ENCODE measurements around the gene FAM241A. TPM values are rescaled to one million over a fixed set of nuclear protein-coding genes. Genes with fewer than 3 reads are reported as not detected.

FAM241A gene
- total and polyA plus RNA-seq, 2 of the 13 experiments (the other 11 are each of a cell fraction or from before 2014, with no cell fraction given) = 0.61 to 0.69 TPM

DNA sequence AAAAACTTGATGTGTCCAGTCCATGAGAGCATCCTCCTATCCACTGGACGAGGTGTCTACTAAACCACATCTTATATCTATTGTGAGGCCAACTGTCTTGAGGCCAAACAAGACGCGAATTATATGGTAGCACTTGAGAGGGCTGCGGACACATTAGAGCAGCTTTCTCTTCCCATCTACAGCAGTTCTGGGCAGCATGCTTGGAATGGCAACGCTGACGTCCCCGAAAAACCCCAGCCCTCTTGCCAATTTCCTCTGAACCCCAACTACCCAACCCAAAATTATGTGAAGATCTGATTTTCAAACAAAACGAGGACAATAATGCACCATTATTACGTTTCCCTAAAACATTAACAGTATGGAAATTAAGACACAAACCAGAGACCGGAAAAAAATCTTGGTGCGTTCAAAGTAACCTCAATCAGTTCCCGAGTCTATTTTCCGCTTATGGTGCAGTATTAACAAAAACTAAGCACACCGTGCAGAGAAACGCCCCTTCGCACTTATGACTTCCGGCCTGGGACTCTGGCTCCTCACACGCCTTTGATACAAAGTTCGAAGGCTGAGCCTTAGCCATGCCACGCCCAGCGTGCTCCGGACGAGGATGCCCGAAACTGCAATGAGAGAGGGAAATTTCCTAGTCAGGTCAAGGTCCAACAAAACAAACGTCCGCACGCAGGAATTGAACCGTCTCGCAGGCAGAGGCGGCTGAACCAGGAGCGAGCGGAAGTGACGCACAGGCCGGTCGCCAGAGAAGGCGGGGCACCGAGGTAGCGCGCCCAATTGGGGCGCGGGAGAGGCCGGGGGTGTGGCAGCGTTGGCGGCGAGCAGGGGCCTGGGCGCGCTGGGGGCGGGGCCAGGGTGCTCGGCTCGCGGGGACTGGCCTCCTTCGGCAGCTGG lies 85.9 kb downstream of the FAM241A start (continued):
- TF ChIP-seq PRMT3 (CRISPR knock-in tag; IDR thresholded peaks at IDR 0.05; ENCODE audit: borderline replicate concordance, low read depth) (no peak; the same call in 1 of the 2 replicates), MTF1 (CRISPR knock-in tag; IDR thresholded peaks at IDR 0.05) (0 out of 2 replicates have a peak, but pooled peaks have one; percentile 63), RFX1 (IDR thresholded peaks at IDR 0.05) (no peak), KLF13 (CRISPR knock-in tag; IDR thresholded peaks at IDR 0.05) (no peak), TEAD3 (CRISPR knock-in tag; optimal IDR thresholded peaks at IDR 0.05; ENCODE audit: borderline replicate concordance) (peak; percentile 77), SIX1 (CRISPR knock-in tag; IDR thresholded peaks at IDR 0.05; ENCODE audit: borderline replicate concordance) (no peak), RFX5 (IDR thresholded peaks at IDR 0.05; ENCODE audit: low read depth, low read length) (no peak), ZNF563 (CRISPR knock-in tag; IDR thresholded peaks at IDR 0.05) (no peak; the same call in 1 of the 2 replicates), KLF12 (CRISPR knock-in tag; IDR thresholded peaks at IDR 0.05; ENCODE audit: borderline replicate concordance) (peak; percentile 93; the same call in 1 of the 2 replicates), ZNF780A (CRISPR knock-in tag; IDR thresholded peaks at IDR 0.05) (no peak), ZNF33B (CRISPR knock-in tag; IDR thresholded peaks at IDR 0.05) (no peak; the same call in 1 of the 2 replicates), TOPORS (CRISPR knock-in tag; IDR thresholded peaks at IDR 0.05) (no peak), ZNF34 (CRISPR knock-in tag; IDR thresholded peaks at IDR 0.05; ENCODE audit: borderline replicate concordance) (no peak)
- TF ChIP-seq, protein P1, sequence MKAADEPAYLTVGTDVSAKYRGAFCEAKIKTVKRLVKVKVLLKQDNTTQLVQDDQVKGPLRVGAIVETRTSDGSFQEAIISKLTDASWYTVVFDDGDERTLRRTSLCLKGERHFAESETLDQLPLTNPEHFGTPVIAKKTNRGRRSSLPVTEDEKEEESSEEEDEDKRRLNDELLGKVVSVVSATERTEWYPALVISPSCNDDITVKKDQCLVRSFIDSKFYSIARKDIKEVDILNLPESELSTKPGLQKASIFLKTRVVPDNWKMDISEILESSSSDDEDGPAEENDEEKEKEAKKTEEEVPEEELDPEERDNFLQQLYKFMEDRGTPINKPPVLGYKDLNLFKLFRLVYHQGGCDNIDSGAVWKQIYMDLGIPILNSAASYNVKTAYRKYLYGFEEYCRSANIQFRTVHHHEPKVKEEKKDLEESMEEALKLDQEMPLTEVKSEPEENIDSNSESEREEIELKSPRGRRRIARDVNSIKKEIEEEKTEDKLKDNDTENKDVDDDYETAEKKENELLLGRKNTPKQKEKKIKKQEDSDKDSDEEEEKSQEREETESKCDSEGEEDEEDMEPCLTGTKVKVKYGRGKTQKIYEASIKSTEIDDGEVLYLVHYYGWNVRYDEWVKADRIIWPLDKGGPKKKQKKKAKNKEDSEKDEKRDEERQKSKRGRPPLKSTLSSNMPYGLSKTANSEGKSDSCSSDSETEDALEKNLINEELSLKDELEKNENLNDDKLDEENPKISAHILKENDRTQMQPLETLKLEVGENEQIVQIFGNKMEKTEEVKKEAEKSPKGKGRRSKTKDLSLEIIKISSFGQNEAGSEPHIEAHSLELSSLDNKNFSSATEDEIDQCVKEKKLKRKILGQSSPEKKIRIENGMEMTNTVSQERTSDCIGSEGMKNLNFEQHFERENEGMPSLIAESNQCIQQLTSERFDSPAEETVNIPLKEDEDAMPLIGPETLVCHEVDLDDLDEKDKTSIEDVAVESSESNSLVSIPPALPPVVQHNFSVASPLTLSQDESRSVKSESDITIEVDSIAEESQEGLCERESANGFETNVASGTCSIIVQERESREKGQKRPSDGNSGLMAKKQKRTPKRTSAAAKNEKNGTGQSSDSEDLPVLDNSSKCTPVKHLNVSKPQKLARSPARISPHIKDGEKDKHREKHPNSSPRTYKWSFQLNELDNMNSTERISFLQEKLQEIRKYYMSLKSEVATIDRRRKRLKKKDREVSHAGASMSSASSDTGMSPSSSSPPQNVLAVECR (CRISPR knock-in tag; IDR thresholded peaks at IDR 0.05; ENCODE audit: borderline replicate concordance) = no peak; the same call in 1 of the 2 replicates
- TF ChIP-seq, protein P2, sequence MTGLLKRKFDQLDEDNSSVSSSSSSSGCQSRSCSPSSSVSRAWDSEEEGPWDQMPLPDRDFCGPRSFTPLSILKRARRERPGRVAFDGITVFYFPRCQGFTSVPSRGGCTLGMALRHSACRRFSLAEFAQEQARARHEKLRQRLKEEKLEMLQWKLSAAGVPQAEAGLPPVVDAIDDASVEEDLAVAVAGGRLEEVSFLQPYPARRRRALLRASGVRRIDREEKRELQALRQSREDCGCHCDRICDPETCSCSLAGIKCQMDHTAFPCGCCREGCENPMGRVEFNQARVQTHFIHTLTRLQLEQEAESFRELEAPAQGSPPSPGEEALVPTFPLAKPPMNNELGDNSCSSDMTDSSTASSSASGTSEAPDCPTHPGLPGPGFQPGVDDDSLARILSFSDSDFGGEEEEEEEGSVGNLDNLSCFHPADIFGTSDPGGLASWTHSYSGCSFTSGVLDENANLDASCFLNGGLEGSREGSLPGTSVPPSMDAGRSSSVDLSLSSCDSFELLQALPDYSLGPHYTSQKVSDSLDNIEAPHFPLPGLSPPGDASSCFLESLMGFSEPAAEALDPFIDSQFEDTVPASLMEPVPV (CRISPR knock-in tag; IDR thresholded peaks at IDR 0.05) = no peak; the same call in 1 of the 2 replicates
- TF ChIP-seq, protein P3, sequence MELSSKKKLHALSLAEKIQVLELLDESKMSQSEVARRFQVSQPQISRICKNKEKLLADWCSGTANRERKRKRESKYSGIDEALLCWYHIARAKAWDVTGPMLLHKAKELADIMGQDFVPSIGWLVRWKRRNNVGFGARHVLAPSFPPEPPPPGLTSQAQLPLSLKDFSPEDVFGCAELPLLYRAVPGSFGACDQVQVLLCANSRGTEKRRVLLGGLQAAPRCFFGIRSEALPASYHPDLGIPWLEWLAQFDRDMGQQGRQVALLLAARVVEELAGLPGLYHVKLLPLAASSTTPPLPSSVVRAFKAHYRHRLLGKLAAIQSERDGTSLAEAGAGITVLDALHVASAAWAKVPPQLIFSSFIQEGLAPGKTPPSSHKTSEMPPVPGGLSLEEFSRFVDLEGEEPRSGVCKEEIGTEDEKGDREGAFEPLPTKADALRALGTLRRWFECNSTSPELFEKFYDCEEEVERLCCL (CRISPR knock-in tag; IDR thresholded peaks at IDR 0.05; ENCODE audit: borderline replicate concordance) = no peak
- TF ChIP-seq, protein P4, sequence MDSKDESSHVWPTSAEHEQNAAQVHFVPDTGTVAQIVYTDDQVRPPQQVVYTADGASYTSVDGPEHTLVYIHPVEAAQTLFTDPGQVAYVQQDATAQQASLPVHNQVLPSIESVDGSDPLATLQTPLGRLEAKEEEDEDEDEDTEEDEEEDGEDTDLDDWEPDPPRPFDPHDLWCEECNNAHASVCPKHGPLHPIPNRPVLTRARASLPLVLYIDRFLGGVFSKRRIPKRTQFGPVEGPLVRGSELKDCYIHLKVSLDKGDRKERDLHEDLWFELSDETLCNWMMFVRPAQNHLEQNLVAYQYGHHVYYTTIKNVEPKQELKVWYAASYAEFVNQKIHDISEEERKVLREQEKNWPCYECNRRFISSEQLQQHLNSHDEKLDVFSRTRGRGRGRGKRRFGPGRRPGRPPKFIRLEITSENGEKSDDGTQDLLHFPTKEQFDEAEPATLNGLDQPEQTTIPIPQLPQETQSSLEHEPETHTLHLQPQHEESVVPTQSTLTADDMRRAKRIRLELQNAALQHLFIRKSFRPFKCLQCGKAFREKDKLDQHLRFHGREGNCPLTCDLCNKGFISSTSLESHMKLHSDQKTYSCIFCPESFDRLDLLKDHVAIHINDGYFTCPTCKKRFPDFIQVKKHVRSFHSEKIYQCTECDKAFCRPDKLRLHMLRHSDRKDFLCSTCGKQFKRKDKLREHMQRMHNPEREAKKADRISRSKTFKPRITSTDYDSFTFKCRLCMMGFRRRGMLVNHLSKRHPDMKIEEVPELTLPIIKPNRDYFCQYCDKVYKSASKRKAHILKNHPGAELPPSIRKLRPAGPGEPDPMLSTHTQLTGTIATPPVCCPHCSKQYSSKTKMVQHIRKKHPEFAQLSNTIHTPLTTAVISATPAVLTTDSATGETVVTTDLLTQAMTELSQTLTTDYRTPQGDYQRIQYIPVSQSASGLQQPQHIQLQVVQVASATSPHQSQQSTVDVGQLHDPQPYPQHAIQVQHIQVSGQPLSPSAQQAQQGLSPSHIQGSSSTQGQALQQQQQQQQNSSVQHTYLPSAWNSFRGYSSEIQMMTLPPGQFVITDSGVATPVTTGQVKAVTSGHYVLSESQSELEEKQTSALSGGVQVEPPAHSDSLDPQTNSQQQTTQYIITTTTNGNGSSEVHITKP (CRISPR knock-in tag; IDR thresholded peaks at IDR 0.05; ENCODE audit: low read depth) = peak; percentile 49; the same call in 1 of the 2 replicates

Data from HepG2 (cell line).